HK-2 (cell line): ENCODE results near the gene DZIP3.
"Not testable (repeated sequence)": the region's sequence is repeated elsewhere in the genome, so short reads cannot be mapped to it uniquely, and the experiment has no call there.

Experiments used
- DNase-seq: peaks from one replicate; pipeline ENCODE4 v3.0.0-alpha.2; 2018; ENCODE audit not compliant: unreplicated experiment

DZIP3 gene

DNA sequence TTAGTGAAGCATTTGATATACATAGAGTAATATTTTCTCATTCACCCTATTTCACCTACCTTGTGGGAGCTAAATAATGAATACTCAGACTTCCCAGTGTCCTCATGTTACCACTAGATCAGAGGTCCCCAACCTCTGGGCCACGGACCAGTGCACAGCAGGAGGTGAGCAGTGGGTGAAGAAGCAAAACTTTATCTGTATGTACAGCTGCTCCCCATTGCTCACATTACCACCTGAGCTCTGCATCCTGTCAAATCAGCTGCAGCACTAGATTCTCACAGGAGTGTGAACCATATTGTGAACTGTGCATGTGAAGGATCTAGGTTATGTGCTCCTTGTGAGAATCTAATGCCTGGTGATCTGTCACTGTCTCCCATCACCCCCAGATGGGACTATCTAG is 88.3 kb downstream of the DZIP3 start:
- DNase-seq, result no peak

- DNase-seq, result not testable (repeated sequence)
Measured at GRCh38 chr3:108692286-108692685, 102.8 kb downstream of the DZIP3 start.

- no peak for DNase-seq
Measured at GRCh38 chr3:108698461-108698860, 108.9 kb downstream of the DZIP3 start.

DNA sequence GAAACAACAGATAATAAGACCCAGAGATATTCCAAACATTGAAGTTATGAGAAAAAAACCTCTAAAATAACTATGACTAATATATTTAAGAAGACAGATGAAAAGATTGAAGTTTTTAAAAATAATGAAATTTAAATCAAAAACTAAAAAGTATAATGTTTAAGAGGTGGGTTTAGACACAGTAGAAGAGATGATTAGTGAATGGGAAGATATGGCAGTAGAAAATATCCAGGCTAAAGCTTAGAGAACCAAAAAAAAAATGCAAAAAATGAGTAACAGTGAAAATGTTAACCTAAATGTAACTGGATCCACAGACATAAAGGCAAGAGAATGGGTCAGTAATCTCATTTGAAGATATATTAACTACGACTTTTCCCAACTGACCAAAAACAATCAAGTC is 115.5 kb downstream of the DZIP3 start:
- no peak for DNase-seq

GRCh38 chr3:108713009-108713516 is 123.5 kb downstream of the DZIP3 start:
- no peak for DNase-seq

DNA sequence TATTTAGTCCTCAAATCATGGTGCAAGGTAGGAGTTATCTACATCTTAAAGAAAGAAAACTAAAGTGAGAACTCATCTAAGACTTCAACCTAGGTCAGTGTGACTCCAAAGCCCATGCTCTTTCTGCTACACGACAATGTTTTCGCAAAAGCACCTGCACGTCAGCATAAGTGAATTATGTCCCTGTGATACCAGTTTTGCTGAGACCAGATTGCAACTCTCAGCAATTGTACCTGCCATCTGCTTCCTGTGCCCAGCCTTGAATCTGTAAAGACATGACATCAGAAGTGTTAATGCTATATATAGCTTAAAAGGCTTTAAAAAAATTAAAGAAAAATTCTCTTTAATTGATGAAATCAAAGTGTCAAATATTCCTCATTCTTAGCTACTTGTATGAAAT is 124.3 kb downstream of the DZIP3 start:
- DNase-seq, result no peak

GRCh38 chr3:108718454-108718853 is 128.9 kb downstream of the DZIP3 start:
- DNase-seq, result no peak

DNA sequence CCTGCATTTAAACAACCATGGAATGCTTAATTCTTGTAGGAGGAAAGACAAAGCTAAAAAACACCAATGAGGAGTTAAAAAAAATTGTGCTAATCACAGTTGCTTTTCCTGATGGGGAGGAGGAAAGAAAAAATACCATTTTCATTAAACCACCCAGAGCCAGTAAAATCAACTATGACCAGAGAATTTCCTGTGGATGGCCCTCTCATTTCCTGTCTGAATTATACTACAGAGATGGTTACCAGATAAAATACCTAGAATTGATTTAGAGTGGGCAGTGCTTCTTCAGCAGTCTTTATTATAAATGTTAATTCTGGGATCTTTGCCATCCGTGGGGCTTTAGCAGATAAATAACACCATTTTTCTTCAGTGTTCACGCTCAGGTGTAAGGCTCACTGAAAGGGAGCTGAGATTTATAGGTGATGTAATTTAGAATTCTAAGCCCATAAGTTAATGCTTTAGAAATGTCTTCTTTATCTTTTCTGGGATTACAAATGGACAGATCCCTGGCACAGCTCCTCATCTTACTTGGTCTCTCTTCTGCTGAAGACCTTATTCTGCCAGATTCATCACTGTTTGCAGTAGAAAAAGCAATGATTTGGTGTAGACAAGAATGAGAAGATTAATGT is 129.8 kb downstream of the DZIP3 start:
- no peak for DNase-seq

DNA sequence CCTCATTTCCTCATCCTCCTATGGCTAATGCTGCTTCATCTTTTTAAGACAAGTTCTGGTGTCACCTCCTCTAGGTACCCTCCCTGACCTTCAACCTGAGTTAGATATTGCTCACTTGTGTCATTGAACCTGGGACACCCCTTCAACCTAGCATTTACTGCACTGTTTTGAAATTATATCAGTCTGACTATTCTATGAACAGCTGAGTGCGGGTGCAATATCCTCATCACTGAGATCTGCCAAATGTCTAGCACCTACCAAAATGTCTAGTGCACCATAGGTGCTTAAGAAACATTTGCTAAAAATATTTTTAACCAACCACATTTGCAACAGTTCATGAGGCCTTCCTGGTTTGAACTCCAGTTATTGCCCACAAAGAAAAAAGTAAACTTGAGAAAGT is 133.2 kb downstream of the DZIP3 start:
- no peak for DNase-seq

DNA sequence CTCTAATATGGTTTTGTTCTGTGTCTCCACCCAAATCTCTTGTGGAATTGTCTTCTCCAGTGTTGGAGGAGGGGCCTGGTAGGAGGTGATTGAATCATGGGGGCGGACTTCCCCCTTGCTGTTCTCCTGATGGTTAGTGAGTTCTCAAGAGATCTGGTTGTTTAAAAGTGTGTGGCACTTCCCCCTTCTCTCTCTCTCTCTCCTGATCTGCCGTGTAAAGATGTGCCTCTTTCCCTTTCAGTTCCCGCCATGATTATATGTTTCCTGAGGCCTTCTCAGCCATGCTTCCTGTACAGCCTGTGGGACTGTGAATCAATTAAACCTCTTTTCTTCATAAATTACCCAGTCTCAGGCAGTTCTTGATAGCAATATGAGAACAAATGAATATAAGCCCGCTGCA is 134.6 kb downstream of the DZIP3 start:
- DNase-seq, result no peak

DNA sequence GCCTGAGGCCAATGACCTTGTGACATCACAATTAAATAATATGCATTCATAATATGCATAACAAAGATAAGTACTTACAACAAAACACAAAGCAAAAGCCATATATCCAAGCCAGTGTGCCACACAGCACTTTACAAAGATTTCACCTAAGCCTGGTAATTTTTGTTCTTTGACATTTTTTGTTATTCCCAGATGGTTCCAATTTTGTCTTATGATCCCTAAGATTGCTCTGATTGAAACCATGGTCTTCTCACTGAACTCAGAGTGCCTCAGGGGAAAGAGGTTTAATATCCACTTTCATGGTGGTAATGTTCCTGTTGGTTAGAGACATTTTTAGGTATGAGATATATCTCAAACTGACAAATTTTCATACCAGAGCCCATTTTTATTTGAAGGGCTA is 138.6 kb downstream of the DZIP3 start:
- no peak for DNase-seq

DNA sequence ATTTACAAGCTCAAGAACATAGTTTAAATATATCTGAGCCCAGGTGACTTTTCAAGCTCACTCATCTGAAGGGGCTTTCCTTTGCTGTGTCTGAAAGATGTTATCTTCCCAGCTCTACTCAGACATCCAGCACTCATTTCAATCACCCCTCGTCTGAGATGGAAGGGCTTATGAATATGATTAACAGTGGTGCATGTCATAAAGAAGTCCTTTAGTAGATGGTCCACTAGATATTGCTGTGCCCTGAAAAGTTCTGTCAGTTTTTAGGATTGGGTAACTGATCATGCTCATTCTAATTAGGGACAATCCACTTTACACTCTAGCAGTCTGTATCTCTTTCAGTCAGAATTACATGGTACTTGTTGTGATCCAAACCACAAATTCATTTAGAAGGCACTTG is 139.4 kb downstream of the DZIP3 start:
- DNase-seq, result no peak

GRCh38 chr3:108736821-108737220 is 147.3 kb downstream of the DZIP3 start:
- DNase-seq, result no peak

GRCh38 chr3:108742929-108743328 is 153.4 kb downstream of the DZIP3 start:
- no peak for DNase-seq
